HCT116 (cell line): Measurements from ENCODE around the gene FBXL7. TPM values are rescaled to one million over a fixed set of nuclear protein-coding genes. Genes with fewer than 3 reads are reported as not detected.

Source experiments
- ATAC-seq: fragments of 200-7000 bp; cut with Tn5 transposase; 2 replicates; pipeline ENCODE4 v1.9.1; 2020; ENCODE audit warnings: mild to moderate bottlenecking, moderate library complexity
- BruUV-seq: library from RNA; stranded (reverse); fragments of 400-500 nt; replicated peaks from 2 replicates; lab custom pipeline; 2021; lab: Mats Ljungman, UMichigan
- CTCF ChIA-PET: fragments of 300-600 bp; sonication (Branson Sonifier 250); formaldehyde crosslinking; loops from one replicate; lab custom pipeline; 2021; ENCODE audit warnings: antibody characterized with exemption; lab: Charles Lee
- POLR2A ChIA-PET: fragments of 300-600, 350-600 bp; sonication (Branson Sonifier 250); formaldehyde crosslinking; loops from one replicate; lab custom pipeline; 2021; ENCODE audit warnings: antibody characterized with exemption; lab: Charles Lee
- RAD21 ChIA-PET, 2 experiments: fragments of 300-600 bp; sonication (Branson Sonifier 250); formaldehyde crosslinking; loops; one replicate each; lab custom pipeline; 2023; ENCODE audit warnings: low total read pairs in 2 of 2; ENCODE audit not compliant: uncharacterized antibody in 2 of 2, unreplicated experiment in 2 of 2, low non-redundant PET in 1 of 2; lab: Charles Lee
- DNase-seq: peaks from one replicate; pipeline ENCODE4 v3.0.0-alpha.2; 2010; ENCODE audit warnings: low read depth, low spot score
- H2AFZ ChIP-seq: fragments of 200-600 bp; shearing (Covaris generic), sonication (generic); 2 replicates; pipeline ENCODE4 v1.6.1; 2017; ENCODE audit warnings: low read depth, mixed run types, mixed read lengths, antibody characterized with exemption, low read length; ENCODE audit not compliant: poor library complexity, severe bottlenecking
- H3K27ac ChIP-seq: 2 replicates; pipeline ENCODE4 v1.5.1; 2012; ENCODE audit warnings: low read depth, low read length
- H3K27me3 ChIP-seq: fragments of 200-600 bp; sonication (generic); 2 replicates; pipeline ENCODE4 v1.6.1; 2016; ENCODE audit warnings: mixed run types, low read length, mixed read lengths; ENCODE audit not compliant: insufficient read depth
- H3K36me3 ChIP-seq, 2 experiments: fragments of 200-500 bp in 1 of 2; fragments of 200-600 bp in 1 of 2; sonication (Bioruptor generic) in 1 of 2; sonication (generic) in 1 of 2; 2 replicates each; pipeline versions ENCODE4 v1.5.1 to v1.6.1; 2014 to 2016; ENCODE audit warnings: low read length in 2 of 2, inconsistent platforms in 1 of 2, mixed read lengths in 1 of 2, mixed run types in 1 of 2; ENCODE audit not compliant: insufficient read depth in 2 of 2, control insufficient read depth in 1 of 2
- H3K4me1 ChIP-seq, 2 experiments: fragments of 200-600 bp in 1 of 2; sonication (generic) in 1 of 2; 2 replicates each; pipeline versions ENCODE4 v1.5.1 to v1.6.1; 2012 to 2017; ENCODE audit warnings: low read length in 2 of 2, inconsistent platforms in 1 of 2, mild to moderate bottlenecking in 1 of 2, mixed read lengths in 1 of 2, mixed run types in 1 of 2, moderate library complexity in 1 of 2; ENCODE audit not compliant: insufficient read depth in 2 of 2, control insufficient read depth in 1 of 2
- H3K4me2 ChIP-seq: fragments of 200-600 bp; sonication (generic); 2 replicates; pipeline ENCODE4 v1.6.1; 2017; ENCODE audit warnings: mixed run types, low read length, mixed read lengths
- H3K4me3 ChIP-seq, 2 experiments: fragments of 200-600 bp in 1 of 2; sonication (generic) in 1 of 2; replicated peaks in 1 of 2; 2 replicates each; pipeline ENCODE4 v1.5.1; 2011 to 2016; ENCODE audit warnings: low read length in 2 of 2, control low read depth in 1 of 2, low read depth in 1 of 2, mild to moderate bottlenecking in 1 of 2, mixed read lengths in 1 of 2, mixed run types in 1 of 2
- H3K79me2 ChIP-seq: fragments of 200-600 bp; sonication (generic); 2 replicates; pipeline ENCODE4 v1.6.1; 2017; ENCODE audit warnings: mild to moderate bottlenecking, mixed run types, low read length, moderate library complexity, mixed read lengths; ENCODE audit not compliant: insufficient read depth
- H3K9ac ChIP-seq: fragments of 200-600 bp; sonication (generic); 2 replicates; pipeline ENCODE4 v1.6.1; 2016; ENCODE audit warnings: low read length, mixed read lengths
- H3K9me2 ChIP-seq: fragments of 200-600 bp; sonication (generic), shearing (Covaris generic); 2 replicates; pipeline ENCODE4 v1.6.1; 2017; ENCODE audit warnings: mixed run types, mild to moderate bottlenecking, moderate library complexity; ENCODE audit not compliant: insufficient read depth
- H3K9me3 ChIP-seq, 2 experiments: fragments of 200-500 bp in 1 of 2; fragments of 200-600 bp in 1 of 2; sonication (Bioruptor generic) in 1 of 2; sonication (generic) in 1 of 2; 2 replicates each; pipeline ENCODE4 v1.6.1; 2014 to 2017; ENCODE audit warnings: low read length in 2 of 2, mixed read lengths in 2 of 2, inconsistent platforms in 1 of 2, low read depth in 1 of 2, mild to moderate bottlenecking in 1 of 2, mixed run types in 1 of 2, moderate library complexity in 1 of 2; ENCODE audit not compliant: control insufficient read depth in 1 of 2, insufficient read depth in 1 of 2
- H4K20me1 ChIP-seq: fragments of 200-600 bp; sonication (generic), shearing (Covaris generic); 2 replicates; pipeline ENCODE4 v1.6.1; 2017; ENCODE audit warnings: mixed run types, mild to moderate bottlenecking, moderate library complexity; ENCODE audit not compliant: insufficient read depth
- CBX3 ChIP-seq: IDR thresholded peaks from 2 replicates; pipeline ENCODE4 v1.6.1; 2012; ENCODE audit warnings: low read depth
- CTCF ChIP-seq, 3 experiments: fragments of 200-600 bp in 1 of 3; sonication (generic) in 1 of 3; IDR thresholded peaks in 2 of 3; conservative IDR thresholded peaks in 1 of 3; 2 replicates each; pipeline ENCODE4 v1.5.1; 2012 to 2017; ENCODE audit warnings: low read depth in 2 of 3, low read length in 2 of 3, antibody characterized with exemption in 1 of 3, borderline replicate concordance in 1 of 3, control low read depth in 1 of 3, mild to moderate bottlenecking in 1 of 3, mixed read lengths in 1 of 3, mixed run types in 1 of 3, moderate library complexity in 1 of 3; ENCODE audit not compliant: insufficient read depth in 1 of 3
- ELF1 ChIP-seq: IDR thresholded peaks from 2 replicates; pipeline ENCODE4 v1.6.1; 2012; ENCODE audit warnings: low read depth, borderline replicate concordance
- EZH2 ChIP-seq: fragments of 200-600 bp; sonication (generic); IDR thresholded peaks from 2 replicates; pipeline ENCODE4 v1.6.1; 2017; ENCODE audit warnings: antibody characterized with exemption, mixed run types
- EZH2phosphoT487 ChIP-seq: fragments of 200-600 bp; IDR thresholded peaks from 2 replicates; pipeline ENCODE4 v1.6.1; 2018; ENCODE audit warnings: antibody characterized with exemption, borderline replicate concordance
- FOSL1 ChIP-seq: IDR thresholded peaks from 2 replicates; pipeline ENCODE4 v1.6.1; 2012; ENCODE audit warnings: low read depth
- SRF ChIP-seq: IDR thresholded peaks from 2 replicates; pipeline ENCODE4 v1.6.1; 2012; ENCODE audit warnings: low read depth
- YY1 ChIP-seq: IDR thresholded peaks from 2 replicates; pipeline ENCODE4 v1.6.1; 2011; ENCODE audit warnings: low read length, low read depth, moderate library complexity, mild to moderate bottlenecking; ENCODE audit not compliant: insufficient replicate concordance; ENCODE audit errors: extremely low read depth
- intact Hi-C: fragments of 100-400 bp; cut with micrococcal nuclease; formaldehyde crosslinking; loops from 2 replicates; pipeline ENCODE4 v1.10.0; 2022
- total RNA-seq: library from RNA; stranded (reverse); gene quantifications from one replicate; pipeline ENCODE4 v1.2.1, GENCODE V29; 2021; ENCODE audit not compliant: unreplicated experiment
- TF ChIP-seq, protein P1 (sequence below): IDR thresholded peaks from 2 replicates; pipeline ENCODE4 v1.6.1; 2012; ENCODE audit warnings: low read depth
- TF ChIP-seq, protein P2 (sequence below): IDR thresholded peaks from 2 replicates; pipeline ENCODE4 v1.6.1; 2012

Gene FBXL7
- total RNA-seq, 1 experiment from 2014 or later = 0.05 TPM

DNA sequence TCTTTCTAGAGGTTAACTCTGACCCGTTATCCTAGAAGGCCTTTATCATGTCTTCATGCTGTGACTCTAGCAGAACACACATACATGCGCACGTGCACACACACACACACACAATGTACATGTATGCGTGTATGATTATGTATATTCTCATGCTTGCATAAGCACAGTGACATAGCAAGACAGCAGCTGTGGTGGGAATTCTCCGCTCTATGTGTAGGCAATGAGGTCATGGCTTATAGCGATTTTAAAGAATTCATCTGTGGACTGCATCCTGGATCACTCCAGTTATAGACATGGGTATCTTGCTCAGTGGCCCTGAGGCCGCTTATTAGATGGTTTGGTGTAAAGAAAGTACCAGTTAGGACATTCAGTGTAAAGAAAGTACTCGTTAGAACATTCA, 106.2 kb downstream of the FBXL7 start:
- TF ChIP-seq EZH2phosphoT487 (no peak), YY1 (no peak), ELF1 (no peak), CTCF (IDR thresholded peaks at IDR 0.05 in 2 of 3, conservative IDR thresholded peaks at IDR 0.05 in 1 of 3; ENCODE audit: borderline replicate concordance in 1 of 3, insufficient read depth in 1 of 3, low read depth in 2 of 3, low read length in 2 of 3) (no peak), FOSL1 (no peak), CBX3 (no peak), SRF (no peak), EZH2 (no peak)
- TF ChIP-seq, protein P1, sequence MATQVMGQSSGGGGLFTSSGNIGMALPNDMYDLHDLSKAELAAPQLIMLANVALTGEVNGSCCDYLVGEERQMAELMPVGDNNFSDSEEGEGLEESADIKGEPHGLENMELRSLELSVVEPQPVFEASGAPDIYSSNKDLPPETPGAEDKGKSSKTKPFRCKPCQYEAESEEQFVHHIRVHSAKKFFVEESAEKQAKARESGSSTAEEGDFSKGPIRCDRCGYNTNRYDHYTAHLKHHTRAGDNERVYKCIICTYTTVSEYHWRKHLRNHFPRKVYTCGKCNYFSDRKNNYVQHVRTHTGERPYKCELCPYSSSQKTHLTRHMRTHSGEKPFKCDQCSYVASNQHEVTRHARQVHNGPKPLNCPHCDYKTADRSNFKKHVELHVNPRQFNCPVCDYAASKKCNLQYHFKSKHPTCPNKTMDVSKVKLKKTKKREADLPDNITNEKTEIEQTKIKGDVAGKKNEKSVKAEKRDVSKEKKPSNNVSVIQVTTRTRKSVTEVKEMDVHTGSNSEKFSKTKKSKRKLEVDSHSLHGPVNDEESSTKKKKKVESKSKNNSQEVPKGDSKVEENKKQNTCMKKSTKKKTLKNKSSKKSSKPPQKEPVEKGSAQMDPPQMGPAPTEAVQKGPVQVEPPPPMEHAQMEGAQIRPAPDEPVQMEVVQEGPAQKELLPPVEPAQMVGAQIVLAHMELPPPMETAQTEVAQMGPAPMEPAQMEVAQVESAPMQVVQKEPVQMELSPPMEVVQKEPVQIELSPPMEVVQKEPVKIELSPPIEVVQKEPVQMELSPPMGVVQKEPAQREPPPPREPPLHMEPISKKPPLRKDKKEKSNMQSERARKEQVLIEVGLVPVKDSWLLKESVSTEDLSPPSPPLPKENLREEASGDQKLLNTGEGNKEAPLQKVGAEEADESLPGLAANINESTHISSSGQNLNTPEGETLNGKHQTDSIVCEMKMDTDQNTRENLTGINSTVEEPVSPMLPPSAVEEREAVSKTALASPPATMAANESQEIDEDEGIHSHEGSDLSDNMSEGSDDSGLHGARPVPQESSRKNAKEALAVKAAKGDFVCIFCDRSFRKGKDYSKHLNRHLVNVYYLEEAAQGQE = no peak
- TF ChIP-seq, protein P2, sequence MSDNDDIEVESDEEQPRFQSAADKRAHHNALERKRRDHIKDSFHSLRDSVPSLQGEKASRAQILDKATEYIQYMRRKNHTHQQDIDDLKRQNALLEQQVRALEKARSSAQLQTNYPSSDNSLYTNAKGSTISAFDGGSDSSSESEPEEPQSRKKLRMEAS = no peak
- H3K4me2 ChIP-seq = no peak overlapping the region
- H3K9me3 ChIP-seq = peaks cover 17 to 22% of the 10 kb centered on the region in 2 experiments; a peak in 2 of 4 replicates
- H3K36me3 ChIP-seq = no peaks in the 10 kb centered on the region
- no peaks in the 10 kb centered on the region for H3K9me2 ChIP-seq
- no peak overlapping the region for H3K27ac ChIP-seq
- intact Hi-C loops = no loop called here
- RAD21 ChIA-PET = no interaction called here
- H3K4me1 ChIP-seq = no peaks in the 10 kb centered on the region
- POLR2A ChIA-PET = no interaction called here
- no peak for ATAC-seq
- no peak overlapping the region for H2AFZ ChIP-seq
- H3K27me3 ChIP-seq = no peaks in the 10 kb centered on the region
- no peaks in the 10 kb centered on the region for H4K20me1 ChIP-seq
- BruUV-seq = no TSS peak
- H3K9ac ChIP-seq = no peak overlapping the region
- DNase-seq = no peak
- no peak overlapping the region for H3K4me3 ChIP-seq
- CTCF ChIA-PET = no interaction called here
- no peaks in the 10 kb centered on the region for H3K79me2 ChIP-seq
